Esophagus squamous epithelium (tissue), 4 donors: ENCODE results near the gene SYT6.

Experiments used
- CTCF ChIP-seq, 6 experiments: fragments of 450-650 bp in 4 of 6; fragments of 200-600 bp in 2 of 6; sonication (generic) in 2 of 6; IDR thresholded peaks; one replicate each; pipeline ENCODE4 v1.5.1; 2016 to 2019; ENCODE audit warnings: antibody characterized with exemption in 6 of 6, mild to moderate bottlenecking in 4 of 6, moderate library complexity in 4 of 6
- POLR2A ChIP-seq, 4 donors: fragments of 450-650 bp; IDR thresholded peaks; one replicate each; pipeline ENCODE4 v1.6.1; 2017; ENCODE audit warnings: antibody characterized with exemption in 4 of 4, mild to moderate bottlenecking in 4 of 4, moderate library complexity in 3 of 4

- TF ChIP-seq CTCF (IDR thresholded peaks at IDR 0.05) = no peak
- TF ChIP-seq POLR2A (IDR thresholded peaks at IDR 0.05) = no peak
Observed at GRCh38 chr1:114102136-114102535, 51.5 kb downstream of the SYT6 start.
